Astrocyte (in vitro differentiated cells and primary cell): ENCODE results near the gene MSL2.

Source experiments
- EZH2 ChIP-seq: IDR thresholded peaks from 2 replicates; pipeline ENCODE4 v1.6.1; 2012; ENCODE audit warnings: mild to moderate bottlenecking, low read length, inconsistent platforms; ENCODE audit not compliant: insufficient read depth
- TF ChIP-seq, protein P1 (sequence below): IDR thresholded peaks from 2 replicates; pipeline ENCODE4 v1.5.1; 2011; ENCODE audit warnings: low read depth, mild to moderate bottlenecking, inconsistent platforms, low read length, moderate library complexity; ENCODE audit not compliant: insufficient read depth

DNA sequence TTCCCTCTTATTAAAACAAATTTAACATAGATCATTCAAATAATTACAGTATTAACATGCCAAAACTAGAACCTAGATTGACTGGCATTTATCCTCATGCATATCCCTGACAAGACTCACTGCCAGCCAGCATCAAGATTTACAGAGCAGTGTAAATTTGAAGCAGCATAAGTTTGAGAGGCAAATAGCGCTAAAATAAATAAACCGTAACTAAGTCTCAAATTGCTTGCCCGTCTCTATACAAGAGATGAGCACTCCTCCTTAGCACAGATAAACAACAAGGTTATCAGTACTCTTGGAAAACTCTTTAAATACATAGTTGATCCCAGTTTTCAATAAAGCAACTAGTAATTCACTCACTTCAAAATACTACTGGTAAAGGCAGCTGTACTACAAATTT, 29.6 kb downstream of the MSL2 start:
- TF ChIP-seq, protein P1, sequence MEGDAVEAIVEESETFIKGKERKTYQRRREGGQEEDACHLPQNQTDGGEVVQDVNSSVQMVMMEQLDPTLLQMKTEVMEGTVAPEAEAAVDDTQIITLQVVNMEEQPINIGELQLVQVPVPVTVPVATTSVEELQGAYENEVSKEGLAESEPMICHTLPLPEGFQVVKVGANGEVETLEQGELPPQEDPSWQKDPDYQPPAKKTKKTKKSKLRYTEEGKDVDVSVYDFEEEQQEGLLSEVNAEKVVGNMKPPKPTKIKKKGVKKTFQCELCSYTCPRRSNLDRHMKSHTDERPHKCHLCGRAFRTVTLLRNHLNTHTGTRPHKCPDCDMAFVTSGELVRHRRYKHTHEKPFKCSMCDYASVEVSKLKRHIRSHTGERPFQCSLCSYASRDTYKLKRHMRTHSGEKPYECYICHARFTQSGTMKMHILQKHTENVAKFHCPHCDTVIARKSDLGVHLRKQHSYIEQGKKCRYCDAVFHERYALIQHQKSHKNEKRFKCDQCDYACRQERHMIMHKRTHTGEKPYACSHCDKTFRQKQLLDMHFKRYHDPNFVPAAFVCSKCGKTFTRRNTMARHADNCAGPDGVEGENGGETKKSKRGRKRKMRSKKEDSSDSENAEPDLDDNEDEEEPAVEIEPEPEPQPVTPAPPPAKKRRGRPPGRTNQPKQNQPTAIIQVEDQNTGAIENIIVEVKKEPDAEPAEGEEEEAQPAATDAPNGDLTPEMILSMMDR: no peak
- no peak for TF ChIP-seq EZH2
